HepG2 (cell line): ENCODE results near the gene YPEL4. TPM values are rescaled to one million over a fixed set of nuclear protein-coding genes. Genes with fewer than 3 reads are reported as not detected.
A peak's percentile ranks its signal among the peaks of the same experiment; 100 is the strongest.

Experiments used
- ARHGAP35 ChIP-seq: sonication (generic); formaldehyde crosslinking; IDR thresholded peaks from 2 replicates; pipeline ENCODE4 v1.9.0; 2022; ENCODE audit warnings: mild to moderate bottlenecking, inconsistent platforms, moderate library complexity, missing genetic modification reagents, borderline replicate concordance
- ARNT2 ChIP-seq: sonication (generic); formaldehyde crosslinking; IDR thresholded peaks from 2 replicates; pipeline ENCODE4 v1.8.0; 2022; ENCODE audit warnings: mild to moderate bottlenecking, low read depth, missing genetic modification reagents, moderate library complexity
- ATF7-NPFF ChIP-seq: sonication (generic); formaldehyde crosslinking; IDR thresholded peaks from 2 replicates; pipeline ENCODE4 v1.8.1; 2023; ENCODE audit warnings: mild to moderate bottlenecking, low read depth, missing genetic modification reagents, moderate library complexity
- BRCA1 ChIP-seq: sonication (generic); formaldehyde crosslinking; IDR thresholded peaks from 2 replicates; pipeline ENCODE4 v1.4.0; 2020; ENCODE audit warnings: missing genetic modification reagents
- CC2D1A ChIP-seq: sonication (generic); formaldehyde crosslinking; IDR thresholded peaks from 2 replicates; pipeline ENCODE4 v1.8.1; 2023; ENCODE audit warnings: mild to moderate bottlenecking, missing genetic modification reagents
- ERF ChIP-seq: IDR thresholded peaks from 2 replicates; pipeline ENCODE4 v1.6.1; 2018; ENCODE audit warnings: missing biosample characterization, missing genetic modification reagents
- ESRRA ChIP-seq: sonication (generic); formaldehyde crosslinking; IDR thresholded peaks from 2 replicates; pipeline ENCODE4 v1.5.1; 2020; ENCODE audit warnings: mild to moderate bottlenecking, low read depth, missing genetic modification reagents
- FOXO1 ChIP-seq: sonication (generic); formaldehyde crosslinking; IDR thresholded peaks from 2 replicates; pipeline ENCODE4 v1.4.0; 2020; ENCODE audit warnings: missing genetic modification reagents
- HMG20A ChIP-seq: IDR thresholded peaks from 2 replicates; pipeline ENCODE4 v1.6.1; 2016; ENCODE audit warnings: borderline replicate concordance
- HNRNPH1 ChIP-seq: fragments of 200-400 bp; formaldehyde crosslinking; optimal IDR thresholded peaks from 2 replicates; pipeline ENCODE3; 2017; ENCODE audit warnings: mild to moderate bottlenecking, low read depth, low read length
- MTA1 ChIP-seq: sonication (generic); formaldehyde crosslinking; IDR thresholded peaks from 2 replicates; pipeline ENCODE4 v1.4.0; 2020; ENCODE audit warnings: missing genetic modification reagents, mild to moderate bottlenecking, borderline replicate concordance
- MXD4 ChIP-seq: IDR thresholded peaks from 2 replicates; pipeline ENCODE4 v1.6.1; 2016; ENCODE audit warnings: mild to moderate bottlenecking, missing biosample characterization, missing genetic modification reagents
- RAD21 ChIP-seq: fragments of 450-650 bp; formaldehyde crosslinking; IDR thresholded peaks from 2 replicates; pipeline ENCODE4 v1.5.0; 2020; ENCODE audit warnings: mild to moderate bottlenecking
- RNF2 ChIP-seq: fragments of 450-650 bp; conservative IDR thresholded peaks from 2 replicates; pipeline ENCODE4 v1.6.1; 2016; ENCODE audit warnings: low read depth
- SMYD3 ChIP-seq: sonication (generic); formaldehyde crosslinking; IDR thresholded peaks from 2 replicates; pipeline ENCODE4 v1.8.1; 2023; ENCODE audit warnings: mild to moderate bottlenecking, missing genetic modification reagents
- ZBTB8A ChIP-seq: sonication (generic); formaldehyde crosslinking; IDR thresholded peaks from 2 replicates; pipeline ENCODE4 v1.4.0; 2020; ENCODE audit warnings: mild to moderate bottlenecking, low read depth, missing genetic modification reagents, borderline replicate concordance
- ZKSCAN5 ChIP-seq: sonication (generic); formaldehyde crosslinking; IDR thresholded peaks from 2 replicates; pipeline ENCODE4 v1.5.1; 2020; ENCODE audit warnings: mild to moderate bottlenecking, missing genetic modification reagents
- ZNF180 ChIP-seq: sonication (generic); formaldehyde crosslinking; IDR thresholded peaks from 2 replicates; pipeline ENCODE4 v1.4.0; 2020; ENCODE audit warnings: low read depth, missing genetic modification reagents, borderline replicate concordance
- ZNF432 ChIP-seq: sonication (generic); formaldehyde crosslinking; IDR thresholded peaks from 2 replicates; pipeline ENCODE4 v1.5.0; 2020; ENCODE audit warnings: missing genetic modification reagents, mild to moderate bottlenecking, borderline replicate concordance
- ZNF674 ChIP-seq: sonication (generic); formaldehyde crosslinking; IDR thresholded peaks from 2 replicates; pipeline ENCODE4 v1.5.0; 2020; ENCODE audit warnings: low read depth, mild to moderate bottlenecking, missing genetic modification reagents
- ZNF816 ChIP-seq: sonication (generic); formaldehyde crosslinking; IDR thresholded peaks from 2 replicates; pipeline ENCODE4 v1.8.0; 2022; ENCODE audit warnings: missing genetic modification reagents, mild to moderate bottlenecking, borderline replicate concordance
- polyA plus RNA-seq, 8 experiments: library from polyadenylated mRNA; depleted of rRNA in 3 of 8; stranded (reverse) in 7 of 8; unstranded in 1 of 8; fragments of >200 nt; fragmentation: Illumina TruSeq in 4 of 8; extraction: Trizol in 4 of 8; gene quantifications; 2 replicates each; pipeline versions ENCODE4 v1.2.1 to v1.2.3, GENCODE V29; 2011 to 2016; ENCODE audit warnings: low read depth in 4 of 8, missing spikeins in 1 of 8, mixed read lengths in 1 of 8; ENCODE audit not compliant: insufficient read depth in 1 of 8
- total RNA-seq, 5 experiments: library from RNA; depleted of rRNA; stranded (reverse); fragments of >200 nt; fragmentation: Illumina TruSeq; extraction: Trizol; gene quantifications; 2 replicates each; pipeline ENCODE4 v1.2.3, GENCODE V29; 2016; ENCODE audit warnings: low read depth in 1 of 5
- TF ChIP-seq, protein P1 (sequence below): sonication (generic); formaldehyde crosslinking; IDR thresholded peaks from 2 replicates; pipeline ENCODE4 v1.4.0; 2020; ENCODE audit warnings: missing genetic modification reagents
- TF ChIP-seq, protein P2 (sequence below): IDR thresholded peaks from 2 replicates; pipeline ENCODE4 v1.6.1; 2016; ENCODE audit warnings: missing genetic modification reagents, missing compliant biosample characterization
- TF ChIP-seq, protein P3 (sequence below): sonication (generic); formaldehyde crosslinking; IDR thresholded peaks from 2 replicates; pipeline ENCODE4 v1.5.0; 2020; ENCODE audit warnings: missing genetic modification reagents

YPEL4 gene
- total and polyA plus RNA-seq, 2 of the 13 experiments (the other 11 are each of a cell fraction or from before 2014, with no cell fraction given): 0.04 TPM; not detected in 1

DNA sequence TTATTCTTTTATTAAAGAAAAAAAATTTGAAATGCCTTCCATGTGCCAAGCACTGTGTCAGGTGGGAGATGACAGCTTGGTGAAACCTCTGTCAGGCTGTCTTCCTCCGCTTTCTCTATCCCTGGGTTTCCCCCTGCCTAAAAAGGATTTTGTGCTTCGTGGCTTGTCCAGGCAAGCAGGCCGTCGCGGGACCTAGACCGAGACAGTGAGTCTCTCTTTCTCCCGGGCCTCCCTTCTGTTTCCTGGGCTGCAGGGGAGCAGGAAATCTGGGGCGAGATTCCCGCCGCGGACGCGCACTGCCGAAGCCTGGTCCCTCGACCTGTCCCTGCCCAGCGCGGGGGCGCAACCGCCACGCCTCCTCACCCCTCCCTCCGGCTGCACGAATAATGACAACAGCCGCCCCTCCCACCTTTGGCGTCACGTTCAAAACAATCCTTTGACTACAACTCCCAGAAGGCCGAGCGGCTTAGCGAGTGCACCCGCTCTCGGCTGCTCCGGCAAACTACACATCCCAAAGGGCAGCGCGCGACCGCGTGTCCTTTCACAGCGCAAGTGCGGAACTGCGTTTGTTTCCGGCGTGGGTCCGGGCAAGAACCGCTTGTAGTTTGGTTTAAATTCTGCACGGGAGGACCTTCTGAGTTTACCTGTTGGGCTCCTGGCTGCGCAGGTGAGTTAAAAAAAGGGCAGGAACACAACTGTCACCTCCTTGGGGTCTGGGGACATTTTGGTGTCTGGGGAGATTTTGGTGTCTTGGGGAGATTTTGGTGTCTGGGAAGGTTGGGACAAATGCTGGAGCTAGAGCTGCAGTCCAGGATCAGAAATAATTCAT lies 7.7 kb upstream of the YPEL4 start, which contains the start of gene CLP1 (continued):
- 0 out of 2 replicates have a peak, but pooled peaks have one; percentile 35 for TF ChIP-seq SMYD3 (CRISPR knock-in tag)
- TF ChIP-seq ATF7-NPFF: 0 out of 2 replicates have a peak, but pooled peaks have one; percentile 75
- peak; percentile 86 for TF ChIP-seq MTA1
- TF ChIP-seq, protein P1, sequence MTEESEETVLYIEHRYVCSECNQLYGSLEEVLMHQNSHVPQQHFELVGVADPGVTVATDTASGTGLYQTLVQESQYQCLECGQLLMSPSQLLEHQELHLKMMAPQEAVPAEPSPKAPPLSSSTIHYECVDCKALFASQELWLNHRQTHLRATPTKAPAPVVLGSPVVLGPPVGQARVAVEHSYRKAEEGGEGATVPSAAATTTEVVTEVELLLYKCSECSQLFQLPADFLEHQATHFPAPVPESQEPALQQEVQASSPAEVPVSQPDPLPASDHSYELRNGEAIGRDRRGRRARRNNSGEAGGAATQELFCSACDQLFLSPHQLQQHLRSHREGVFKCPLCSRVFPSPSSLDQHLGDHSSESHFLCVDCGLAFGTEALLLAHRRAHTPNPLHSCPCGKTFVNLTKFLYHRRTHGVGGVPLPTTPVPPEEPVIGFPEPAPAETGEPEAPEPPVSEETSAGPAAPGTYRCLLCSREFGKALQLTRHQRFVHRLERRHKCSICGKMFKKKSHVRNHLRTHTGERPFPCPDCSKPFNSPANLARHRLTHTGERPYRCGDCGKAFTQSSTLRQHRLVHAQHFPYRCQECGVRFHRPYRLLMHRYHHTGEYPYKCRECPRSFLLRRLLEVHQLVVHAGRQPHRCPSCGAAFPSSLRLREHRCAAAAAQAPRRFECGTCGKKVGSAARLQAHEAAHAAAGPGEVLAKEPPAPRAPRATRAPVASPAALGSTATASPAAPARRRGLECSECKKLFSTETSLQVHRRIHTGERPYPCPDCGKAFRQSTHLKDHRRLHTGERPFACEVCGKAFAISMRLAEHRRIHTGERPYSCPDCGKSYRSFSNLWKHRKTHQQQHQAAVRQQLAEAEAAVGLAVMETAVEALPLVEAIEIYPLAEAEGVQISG (CRISPR knock-in tag): peak; percentile 97
- no peak for TF ChIP-seq ZNF816 (CRISPR knock-in tag)
- TF ChIP-seq ESRRA (CRISPR knock-in tag): peak; percentile 51; the same call in 1 of the 2 replicates
- no peak for TF ChIP-seq RAD21 (CRISPR knock-in tag)
- TF ChIP-seq BRCA1 (CRISPR knock-in tag): no peak
- TF ChIP-seq ZNF432 (CRISPR knock-in tag): no peak
- TF ChIP-seq HNRNPH1: no peak
- TF ChIP-seq, protein P2, sequence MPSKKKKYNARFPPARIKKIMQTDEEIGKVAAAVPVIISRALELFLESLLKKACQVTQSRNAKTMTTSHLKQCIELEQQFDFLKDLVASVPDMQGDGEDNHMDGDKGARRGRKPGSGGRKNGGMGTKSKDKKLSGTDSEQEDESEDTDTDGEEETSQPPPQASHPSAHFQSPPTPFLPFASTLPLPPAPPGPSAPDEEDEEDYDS: peak; percentile 77
- peak; percentile 86 for TF ChIP-seq ERF (CRISPR knock-in tag)
- TF ChIP-seq CC2D1A (CRISPR knock-in tag): no peak
- 0 out of 2 replicates have a peak, but pooled peaks have one; percentile 47 for TF ChIP-seq ZBTB8A (CRISPR knock-in tag)
- TF ChIP-seq ARNT2 (CRISPR knock-in tag): peak; percentile 67; the same call in 1 of the 2 replicates
- TF ChIP-seq ZNF180 (CRISPR knock-in tag): no peak
- TF ChIP-seq ZKSCAN5 (CRISPR knock-in tag): no peak
- TF ChIP-seq, protein P3, sequence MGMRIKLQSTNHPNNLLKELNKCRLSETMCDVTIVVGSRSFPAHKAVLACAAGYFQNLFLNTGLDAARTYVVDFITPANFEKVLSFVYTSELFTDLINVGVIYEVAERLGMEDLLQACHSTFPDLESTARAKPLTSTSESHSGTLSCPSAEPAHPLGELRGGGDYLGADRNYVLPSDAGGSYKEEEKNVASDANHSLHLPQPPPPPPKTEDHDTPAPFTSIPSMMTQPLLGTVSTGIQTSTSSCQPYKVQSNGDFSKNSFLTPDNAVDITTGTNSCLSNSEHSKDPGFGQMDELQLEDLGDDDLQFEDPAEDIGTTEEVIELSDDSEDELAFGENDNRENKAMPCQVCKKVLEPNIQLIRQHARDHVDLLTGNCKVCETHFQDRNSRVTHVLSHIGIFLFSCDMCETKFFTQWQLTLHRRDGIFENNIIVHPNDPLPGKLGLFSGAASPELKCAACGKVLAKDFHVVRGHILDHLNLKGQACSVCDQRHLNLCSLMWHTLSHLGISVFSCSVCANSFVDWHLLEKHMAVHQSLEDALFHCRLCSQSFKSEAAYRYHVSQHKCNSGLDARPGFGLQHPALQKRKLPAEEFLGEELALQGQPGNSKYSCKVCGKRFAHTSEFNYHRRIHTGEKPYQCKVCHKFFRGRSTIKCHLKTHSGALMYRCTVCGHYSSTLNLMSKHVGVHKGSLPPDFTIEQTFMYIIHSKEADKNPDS (CRISPR knock-in tag): no peak
- no peak; the same call in 1 of the 2 replicates for TF ChIP-seq ARHGAP35
- TF ChIP-seq HMG20A: no peak; the same call in 1 of the 2 replicates
- TF ChIP-seq MXD4 (CRISPR knock-in tag): peak; percentile 72
- TF ChIP-seq FOXO1 (CRISPR knock-in tag): peak; percentile 91
- TF ChIP-seq RNF2: no peak
- TF ChIP-seq ZNF674 (CRISPR knock-in tag): no peak
